ENCODE data around the gene ZAP70. TPM values are rescaled to one million over a fixed set of nuclear protein-coding genes. Genes with fewer than 3 reads are reported as not detected.
A peak's percentile ranks its signal among the peaks of the same experiment; 100 is the strongest.

Gene ZAP70
- total RNA-seq, 1 experiment from 2014 or later: not detected

DNA sequence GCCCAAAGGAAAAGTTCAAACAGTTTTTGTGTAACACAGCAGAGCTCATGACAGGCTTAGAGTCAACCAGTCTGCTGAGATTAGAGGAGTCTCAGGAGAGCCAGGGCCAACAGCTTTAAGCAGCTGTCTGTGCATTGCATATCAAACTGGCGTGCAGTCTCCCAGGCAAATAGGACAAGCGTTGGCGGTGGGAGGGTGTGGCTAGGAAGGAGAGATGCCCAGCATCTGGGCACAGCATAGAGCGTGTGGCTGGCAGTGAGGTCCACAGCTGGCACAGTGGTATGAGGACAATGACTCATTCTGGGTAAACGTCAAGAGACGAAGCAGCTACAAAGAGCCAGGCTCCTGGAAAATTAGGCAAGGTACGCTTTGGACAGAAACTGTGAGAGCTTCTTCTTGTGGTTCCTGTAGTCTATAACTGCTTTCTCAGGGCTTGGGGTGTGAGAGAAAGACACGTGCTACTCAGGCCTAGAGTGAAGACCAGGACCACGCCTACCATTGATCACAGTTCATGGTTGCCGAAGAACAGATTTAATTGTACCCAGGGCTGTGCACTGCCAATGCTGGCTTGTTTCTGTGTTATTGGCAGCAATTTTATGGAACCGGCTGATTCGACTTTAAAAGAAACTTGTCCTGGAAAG is 14.8 kb downstream of the ZAP70 start:
- peaks cover 20% of the 10 kb centered on the region for H3K27me3 Mint-ChIP-seq (ENCODE audit: unreplicated experiment)
- H3K27ac Mint-ChIP-seq (ENCODE audit: unreplicated experiment): no peak overlapping the region
- no peaks in the 10 kb centered on the region for H3K9me3 Mint-ChIP-seq (ENCODE audit: low read depth, unreplicated experiment)
- intact Hi-C loops (cut with micrococcal nuclease; ENCODE audit: unreplicated experiment): no loop called here
- H3K36me3 Mint-ChIP-seq (ENCODE audit: insufficient read depth, unreplicated experiment): no peaks in the 10 kb centered on the region
- no peak overlapping the region for H3K4me3 Mint-ChIP-seq (ENCODE audit: low read depth, unreplicated experiment)
- DNase-seq: peak; percentile 16
- CTCF ChIA-PET: interaction anchor here (0.6 to 1.2 kb wide), 2 partner anchors 28 to 37 kb away, joined by 3 read pairs; no protein-coding TSS in a partner anchor
- no peak for TF ChIP-seq CTCF (IDR thresholded peaks at IDR 0.05; ENCODE audit: unreplicated experiment)
- BruUV-seq (replicated peaks): no TSS peak
- peaks cover 13% of the 10 kb centered on the region for H3K4me1 Mint-ChIP-seq (ENCODE audit: low read depth, unreplicated experiment)

- Mint-ChIP-seq H3K4me3 (ENCODE audit: low read depth, unreplicated experiment) (no peak overlapping the region), H3K4me1 (ENCODE audit: low read depth, unreplicated experiment) (peaks cover 13% of the 10 kb centered on the region), H3K27me3 (ENCODE audit: unreplicated experiment) (peaks cover 20% of the 10 kb centered on the region), H3K27ac (ENCODE audit: unreplicated experiment) (no peak overlapping the region), H3K36me3 (ENCODE audit: insufficient read depth, unreplicated experiment) (no peaks in the 10 kb centered on the region), H3K9me3 (ENCODE audit: low read depth, unreplicated experiment) (no peaks in the 10 kb centered on the region)
- CTCF ChIA-PET: no interaction called here
- DNase-seq: peak; percentile 39
- TF ChIP-seq CTCF (IDR thresholded peaks at IDR 0.05; ENCODE audit: unreplicated experiment): no peak
- intact Hi-C loops (cut with micrococcal nuclease; ENCODE audit: unreplicated experiment): no loop called here
- no TSS peak for BruUV-seq (replicated peaks)
Measured at GRCh38 chr2:97730245-97730644, 16.9 kb downstream of the ZAP70 start.

DNA sequence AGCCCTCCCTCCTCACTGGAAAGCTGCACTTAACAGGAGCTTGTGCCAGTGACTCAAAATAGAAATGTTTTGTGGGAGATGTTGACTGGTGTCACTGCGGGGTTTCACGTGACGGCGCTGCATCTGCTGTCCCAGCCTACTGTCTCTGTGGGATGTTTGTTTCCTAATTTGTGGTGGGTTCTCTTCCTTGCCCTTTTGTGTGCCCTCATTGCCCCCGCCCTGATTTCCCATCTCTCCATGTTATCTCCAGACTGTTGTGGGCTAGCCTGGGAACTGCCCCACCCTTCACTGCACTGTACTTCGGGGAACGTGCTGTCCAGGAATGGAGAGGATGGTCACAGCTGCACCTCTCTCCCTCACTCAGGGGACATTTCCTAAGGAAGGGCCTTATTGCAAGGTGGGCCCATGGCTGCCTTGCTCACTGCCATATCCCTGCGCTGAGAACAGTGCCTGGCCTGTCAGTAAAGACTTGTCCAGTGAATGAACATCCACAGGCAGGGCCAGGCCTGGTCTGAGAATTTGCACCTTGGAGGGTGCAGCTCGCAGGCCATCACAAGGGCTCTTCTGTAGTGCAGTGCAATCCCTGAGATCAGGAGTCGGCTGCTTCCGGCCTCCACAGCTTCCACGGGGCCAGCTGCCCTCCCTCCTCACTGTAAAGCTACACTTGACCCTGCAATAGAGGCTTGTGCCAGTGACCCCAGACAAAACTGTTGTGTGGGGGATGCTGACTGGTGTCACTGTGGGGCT is 18.1 kb downstream of the ZAP70 start:
- peaks cover 13% of the 10 kb centered on the region for H3K4me1 Mint-ChIP-seq (ENCODE audit: low read depth, unreplicated experiment)
- intact Hi-C loops (cut with micrococcal nuclease; ENCODE audit: unreplicated experiment): no loop called here
- CTCF ChIA-PET: no interaction called here
- TF ChIP-seq CTCF (IDR thresholded peaks at IDR 0.05; ENCODE audit: unreplicated experiment): no peak
- H3K27me3 Mint-ChIP-seq (ENCODE audit: unreplicated experiment): peaks cover 27% of the 10 kb centered on the region
- H3K9me3 Mint-ChIP-seq (ENCODE audit: low read depth, unreplicated experiment): no peaks in the 10 kb centered on the region
- no peak for DNase-seq
- no peak overlapping the region for H3K4me3 Mint-ChIP-seq (ENCODE audit: low read depth, unreplicated experiment)
- no peak overlapping the region for H3K27ac Mint-ChIP-seq (ENCODE audit: unreplicated experiment)
- no peaks in the 10 kb centered on the region for H3K36me3 Mint-ChIP-seq (ENCODE audit: insufficient read depth, unreplicated experiment)
- BruUV-seq (replicated peaks): no TSS peak

GRCh38 chr2:97732436-97733340 is 19.3 kb downstream of the ZAP70 start:
- DNase-seq: no peak
- Mint-ChIP-seq H3K9me3 (ENCODE audit: low read depth, unreplicated experiment) (no peaks in the 10 kb centered on the region), H3K27me3 (ENCODE audit: unreplicated experiment) (peaks cover 30% of the 10 kb centered on the region), H3K4me3 (ENCODE audit: low read depth, unreplicated experiment) (no peak overlapping the region), H3K27ac (ENCODE audit: unreplicated experiment) (no peak overlapping the region), H3K4me1 (ENCODE audit: low read depth, unreplicated experiment) (peaks cover 12% of the 10 kb centered on the region), H3K36me3 (ENCODE audit: insufficient read depth, unreplicated experiment) (no peaks in the 10 kb centered on the region)
- intact Hi-C loops (cut with micrococcal nuclease; ENCODE audit: unreplicated experiment): no loop called here
- CTCF ChIA-PET: no interaction called here
- no peak for TF ChIP-seq CTCF (IDR thresholded peaks at IDR 0.05; ENCODE audit: unreplicated experiment)
- BruUV-seq (replicated peaks): no TSS peak

All from Calu3 (cell line).